Brain microvascular endothelial cell (primary cell): Measurements from ENCODE around the gene TRIM34.
A peak's percentile ranks its signal among the peaks of the same experiment; 100 is the strongest.
"Not testable (repeated sequence)": the region's sequence is repeated elsewhere in the genome, so short reads cannot be mapped to it uniquely, and the experiment has no call there.

Source experiments
- DNase-seq: peaks from one replicate; pipeline ENCODE4 v3.0.0-alpha.2; 2020
- H3K27ac ChIP-seq: fragments of 250-450 bp; sonication (Bioruptor Pico); 2 replicates; pipeline ENCODE4 v1.5.1; 2020; ENCODE audit warnings: mild to moderate bottlenecking, moderate library complexity
- H3K27me3 ChIP-seq: fragments of 250-450 bp; sonication (Bioruptor Pico); replicated peaks from 2 replicates; pipeline ENCODE4 v1.5.1; 2020; ENCODE audit warnings: mild to moderate bottlenecking
- H3K36me3 ChIP-seq: fragments of 250-450 bp; sonication (Bioruptor Pico); replicated peaks from 2 replicates; pipeline ENCODE4 v1.5.1; 2020; ENCODE audit warnings: mild to moderate bottlenecking
- H3K4me3 ChIP-seq: 2 replicates; pipeline ENCODE4 v1.5.1; 2011; ENCODE audit warnings: low read depth, mild to moderate bottlenecking, control low read depth, low read length, moderate library complexity
- CTCF ChIP-seq: IDR thresholded peaks from 2 replicates; pipeline ENCODE4 v1.5.1; 2011; ENCODE audit warnings: low read depth, mild to moderate bottlenecking, moderate library complexity, low read length, control low read depth, inconsistent platforms; ENCODE audit errors: missing control alignments
- in situ Hi-C: cut with HindIII; loops from 2 replicates; pipeline ENCODE4 v1.10.0; 2017; ENCODE audit warnings: low sequenced_read_pairs, low pct_ligation_motif_present

The TRIM34 gene

GRCh38 chr11:5690216-5690615 is 65.4 kb downstream of the TRIM34 start:
- Histone ChIP-seq H3K27me3 (no peaks in the 10 kb centered on the region), H3K4me3 (peak overlapping the region; percentile 26), H3K27ac (peak overlapping the region; percentile 79), H3K36me3 (no peaks in the 10 kb centered on the region)
- DNase-seq, result peak; percentile 29
- in situ Hi-C loops, result loop anchor here (25.0 kb wide), 1 partner anchor 103 kb away; the partner anchor contains the start of genes OR52B6 and TRIM6
- no peak for TF ChIP-seq CTCF

- no peak for TF ChIP-seq CTCF
- Histone ChIP-seq H3K4me3 (peak overlapping the region; percentile 26), H3K36me3 (no peaks in the 10 kb centered on the region), H3K27me3 (no peaks in the 10 kb centered on the region), H3K27ac (peak overlapping the region; percentile 79)
- no peak for DNase-seq
- in situ Hi-C loops, result loop anchor here (25.0 kb wide), 1 partner anchor 103 kb away; the partner anchor contains the start of genes OR52B6 and TRIM6
These were observed 65.9 kb downstream of the TRIM34 start for GRCh38 chr11:5690736-5691135.

- not testable (repeated sequence) for H3K4me3 ChIP-seq, H3K27ac ChIP-seq, DNase-seq, H3K27me3 ChIP-seq, H3K36me3 ChIP-seq
- in situ Hi-C loops, result loop anchor here (25.0 kb wide), 1 partner anchor 104 kb away; the partner anchor contains the start of genes OR52B6 and TRIM6
These were observed 66.6 kb downstream of the TRIM34 start for GRCh38 chr11:5691238-5691963.

- H3K4me3 ChIP-seq, result no peak overlapping the region
These were observed 67.2 kb downstream of the TRIM34 start for GRCh38 chr11:5691964-5692361.

More at GRCh38 chr11:5691964-5692361, 67.2 kb downstream of the TRIM34 start:
- no peak overlapping the region for H3K27ac ChIP-seq
- in situ Hi-C loops, result loop anchor here (25.0 kb wide), 1 partner anchor 105 kb away; the partner anchor contains the start of genes OR52B6 and TRIM6
- no peak for DNase-seq
- H3K36me3 ChIP-seq, result peaks cover 10% of the 10 kb centered on the region
- TF ChIP-seq CTCF, result no peak
- H3K27me3 ChIP-seq, result no peaks in the 10 kb centered on the region
